Effector CD8-positive, alpha-beta T cell (primary cell): ENCODE results near the gene CCNG2.
"Not testable (repeated sequence)": the region's sequence is repeated elsewhere in the genome, so short reads cannot be mapped to it uniquely, and the experiment has no call there.

Source experiments
- DNase-seq: peaks from one replicate; lab custom pipeline; 2025; lab: John Stamatoyannopoulos, UW
- total RNA-seq, 4 experiments: gene quantifications; one replicate each; lab custom pipeline; 2026; lab: John Stamatoyannopoulos, UW

CCNG2 gene
- 15.2 to 29.4 (median 24.3) reads per million in 4 experiments for total RNA-seq

- peak; percentile 91 for DNase-seq
Observed at GRCh38 chr4:77156912-77157858, at the start of gene CCNG2. Gene CCNG2, plus strand, starts transcription at chr4:77157207. Its CDS starts 1,326 bp downstream, at chr4:77158533.

DNA sequence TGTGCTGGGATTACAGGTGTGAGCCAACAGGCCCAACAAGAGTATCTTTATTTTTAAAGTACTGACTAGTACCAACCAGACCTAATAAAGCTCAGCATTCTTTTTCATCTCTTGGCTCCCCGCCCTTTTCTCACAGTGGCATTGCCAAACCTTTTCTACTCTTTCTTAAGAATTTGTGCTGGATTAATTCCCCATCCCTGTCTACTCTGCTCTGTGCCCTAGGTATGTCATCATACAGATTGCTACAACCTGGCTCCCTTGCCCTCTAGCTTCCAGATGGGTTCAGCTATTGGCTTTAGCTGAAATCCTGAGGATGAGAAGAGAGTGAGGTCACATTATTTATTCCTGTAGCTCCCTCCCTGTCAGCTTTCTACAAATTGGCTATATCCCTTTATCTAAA, 46.3 kb upstream of the CCNG2 start:
- DNase-seq: no peak

- no peak for DNase-seq
Observed at GRCh38 chr4:77113069-77113468, 43.9 kb upstream of the CCNG2 start.

GRCh38 chr4:77117721-77118120, 39.3 kb upstream of the CCNG2 start:
- no peak for DNase-seq

DNA sequence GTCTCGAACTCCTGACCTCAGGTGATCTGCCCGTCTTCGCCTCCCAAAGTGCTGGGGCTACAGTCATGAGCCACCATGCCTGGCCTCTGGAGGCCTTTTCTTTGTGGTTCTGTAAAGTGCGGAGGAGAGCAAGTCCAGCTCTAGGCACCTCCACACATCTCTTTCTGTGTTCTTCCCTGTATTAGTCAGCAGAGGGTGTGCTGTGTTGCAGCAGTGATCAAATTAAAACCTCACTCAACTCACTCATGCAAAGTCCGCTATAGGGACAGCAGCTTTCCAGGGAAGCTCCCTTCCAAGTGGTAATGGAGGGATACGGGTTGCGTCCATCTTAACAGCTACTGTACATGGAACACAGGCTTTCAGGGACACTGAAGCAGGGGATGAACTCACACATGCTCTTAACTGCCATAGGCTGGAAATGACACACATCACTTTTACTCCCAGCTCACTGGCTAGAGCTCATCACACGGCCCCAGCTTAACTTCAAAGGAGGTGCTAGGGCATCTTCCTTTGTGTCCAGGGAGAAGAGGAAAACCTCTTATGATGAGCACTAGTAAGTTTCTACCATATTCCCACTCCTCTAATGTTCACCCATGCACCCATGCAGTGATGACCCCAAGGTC, 36.0 kb upstream of the CCNG2 start:
- no peak for DNase-seq

- no peak for DNase-seq
Observed at GRCh38 chr4:77121736-77122240, 35.2 kb upstream of the CCNG2 start.

- DNase-seq: no peak
Observed at GRCh38 chr4:77122656-77123055, 34.4 kb upstream of the CCNG2 start.

DNA sequence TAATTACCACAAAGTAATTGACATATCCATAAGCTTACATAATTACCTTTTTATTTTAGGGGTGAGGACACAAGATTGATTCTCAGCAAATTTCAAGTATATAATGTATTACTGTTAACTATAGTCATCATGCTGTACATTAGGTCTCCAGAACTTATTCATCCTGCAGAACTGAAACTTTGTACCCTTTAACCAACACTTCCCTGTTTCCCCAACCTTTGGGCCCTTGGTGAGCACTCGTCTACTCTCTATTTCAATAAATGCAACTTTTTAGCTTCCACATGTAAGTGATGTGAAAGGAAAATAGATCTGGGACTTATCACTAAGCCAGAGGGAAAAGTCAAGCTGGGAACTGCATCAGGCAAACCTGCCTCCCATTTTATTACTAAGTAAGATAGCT, 33.6 kb upstream of the CCNG2 start:
- DNase-seq: no peak

DNA sequence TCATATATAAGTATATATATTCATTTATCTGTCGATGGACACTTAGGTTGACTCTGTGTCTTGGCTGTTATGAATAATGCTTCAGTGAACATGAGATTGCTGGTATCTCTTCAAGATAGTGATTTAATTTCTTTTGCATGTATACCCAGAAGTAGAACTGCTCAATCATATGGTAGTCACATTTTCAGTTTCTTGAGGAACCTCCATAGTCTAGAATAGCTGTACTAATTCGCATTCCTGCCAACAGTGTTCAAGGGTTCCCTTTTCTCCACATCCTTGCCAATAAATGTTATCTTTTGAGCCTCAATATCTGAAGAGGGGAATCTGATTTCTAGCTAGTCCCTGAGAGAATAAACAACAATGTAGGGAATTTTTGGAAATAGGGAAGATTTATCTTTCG, 32.4 kb upstream of the CCNG2 start:
- DNase-seq: no peak

- DNase-seq: no peak
Observed at GRCh38 chr4:77125961-77126360, 31.0 kb upstream of the CCNG2 start.

DNA sequence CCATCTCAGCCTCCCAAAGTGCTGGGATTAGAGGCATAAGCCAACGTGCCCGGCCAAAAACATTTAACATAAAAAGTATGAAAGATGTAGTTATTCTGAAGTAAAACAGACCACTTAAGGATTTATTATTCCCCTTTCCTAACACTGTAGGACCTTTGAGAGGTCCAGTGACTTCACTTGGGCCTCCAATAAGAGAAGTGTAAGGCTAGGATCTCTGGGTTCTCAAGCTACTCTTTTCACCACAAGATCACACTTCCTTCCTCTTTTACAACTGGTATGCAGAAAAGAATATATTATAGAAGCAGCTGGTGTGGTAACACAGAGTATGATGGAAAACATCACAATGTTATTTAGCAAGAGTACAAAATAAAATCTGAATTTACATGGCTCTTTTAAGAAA, 30.2 kb upstream of the CCNG2 start:
- DNase-seq: no peak

DNA sequence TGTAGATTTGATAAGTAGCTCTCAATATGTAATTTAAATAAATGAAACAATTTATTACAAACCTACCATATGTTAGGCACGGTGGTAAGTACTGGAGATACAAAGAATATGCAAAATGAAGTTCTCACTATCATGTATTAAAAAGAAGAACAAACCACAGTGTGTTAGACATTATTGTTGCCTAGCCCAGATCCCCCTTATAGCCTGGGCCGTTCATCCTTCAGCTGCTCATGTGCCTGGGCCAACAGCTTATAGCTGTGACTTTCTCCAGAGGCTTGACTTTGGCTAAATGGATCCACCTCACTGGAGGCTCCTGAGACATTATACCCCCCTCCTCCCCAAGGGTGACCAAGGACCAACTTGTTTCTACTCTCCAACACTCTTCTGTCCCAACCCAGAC, 29.8 kb upstream of the CCNG2 start:
- DNase-seq: no peak

- no peak for DNase-seq
Observed at GRCh38 chr4:77127837-77128621, 29.0 kb upstream of the CCNG2 start.

DNA sequence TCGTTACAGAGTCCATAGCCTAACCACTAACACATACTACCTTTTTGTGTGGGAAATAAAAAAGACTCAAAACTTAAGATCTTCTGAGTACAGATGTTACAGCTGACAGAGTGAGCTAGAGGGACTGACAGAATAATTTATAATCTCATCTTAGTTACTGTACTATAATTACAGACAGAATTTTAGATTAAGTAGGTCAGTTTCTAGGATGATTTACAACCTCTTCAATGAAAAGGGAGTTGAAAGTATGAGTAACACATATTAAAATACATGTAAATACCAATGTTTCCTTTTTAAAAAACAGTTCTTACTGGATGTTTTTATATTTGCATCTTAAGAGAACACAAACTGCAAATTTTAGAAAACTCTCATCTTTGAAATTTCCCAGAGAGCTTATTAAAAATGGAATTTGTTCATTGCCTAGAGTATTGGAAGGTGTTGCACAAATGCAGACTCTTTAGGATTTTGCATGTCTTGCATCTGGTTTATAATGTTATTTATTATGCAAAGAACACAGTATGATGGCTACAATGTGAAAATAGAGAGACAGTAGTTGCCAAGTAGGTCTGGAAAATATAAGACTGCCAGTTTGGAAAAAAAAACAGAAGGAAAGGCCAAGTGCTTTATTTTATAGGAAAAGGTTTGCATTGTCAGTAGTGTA, 24.2 kb upstream of the CCNG2 start:
- no peak for DNase-seq

DNA sequence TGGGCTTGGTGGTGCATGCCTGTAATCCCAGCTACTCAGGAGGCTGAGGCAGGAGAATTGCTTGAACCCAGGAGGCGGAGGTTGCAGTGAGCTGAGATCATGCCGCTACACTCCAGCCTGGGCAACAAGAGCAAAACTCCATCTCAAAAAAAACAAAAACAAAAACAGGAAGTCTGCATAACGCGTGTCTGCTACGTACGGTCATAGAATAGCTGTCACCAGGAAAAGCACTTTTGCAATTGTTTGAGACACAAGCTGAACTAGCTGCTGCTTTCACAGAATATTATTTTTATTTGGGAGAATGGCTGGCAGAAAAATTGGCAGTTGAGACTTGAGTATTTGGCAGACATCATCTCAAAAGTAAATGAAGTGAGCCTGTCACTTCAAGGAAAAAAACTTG, 19.6 kb upstream of the CCNG2 start:
- DNase-seq: not testable (repeated sequence)

DNA sequence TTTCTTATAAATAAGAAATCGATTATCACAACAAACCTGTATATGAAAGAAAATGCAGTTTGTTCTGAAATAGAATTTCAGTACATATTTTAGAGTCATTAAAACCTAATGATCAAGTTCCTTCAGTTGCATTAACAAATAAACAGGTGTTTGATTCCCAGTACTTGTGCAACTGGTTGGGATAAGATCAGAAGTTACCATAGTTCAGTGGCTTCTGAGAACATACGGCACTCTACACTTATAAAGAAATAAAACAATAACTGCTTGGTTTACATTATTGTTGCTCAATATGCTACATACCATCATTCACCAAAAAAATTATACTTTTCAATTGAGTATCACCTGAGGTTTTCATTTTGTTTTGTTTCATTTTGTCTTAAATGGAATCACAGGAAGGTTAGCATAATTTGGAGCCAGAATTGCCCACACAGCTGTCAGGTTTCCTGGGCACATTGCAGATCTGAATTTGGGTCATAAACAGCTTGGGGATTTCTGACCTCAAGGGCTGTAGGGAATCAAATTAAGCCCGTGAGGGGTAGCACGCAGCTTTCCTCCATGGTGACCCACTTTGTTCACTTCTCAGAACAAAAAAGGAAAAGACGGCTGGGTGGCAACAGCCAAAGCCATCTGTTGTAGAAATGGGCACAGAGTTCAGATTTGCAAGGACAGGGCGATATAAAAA, 14.9 kb upstream of the CCNG2 start:
- no peak for DNase-seq

DNA sequence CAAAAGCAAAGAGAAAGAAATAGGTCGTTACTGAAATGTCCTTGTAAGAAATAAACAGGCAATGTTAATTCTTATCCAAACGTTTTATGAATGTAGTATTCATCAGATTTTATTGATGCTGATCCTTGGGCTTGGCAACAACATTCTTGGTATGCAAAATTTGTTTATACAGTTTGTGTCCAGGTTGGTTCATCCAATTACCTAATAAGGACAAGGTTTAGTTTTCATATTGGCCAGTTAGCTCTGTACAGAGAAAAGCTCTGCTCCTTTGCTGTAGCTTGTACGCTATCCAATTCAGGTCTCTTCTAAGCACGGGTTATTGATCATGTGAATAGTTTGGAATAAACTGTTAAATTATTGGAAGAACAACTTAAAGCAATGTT, 14.4 kb upstream of the CCNG2 start:
- no peak for DNase-seq

GRCh38 chr4:77143091-77143490, 13.9 kb upstream of the CCNG2 start:
- DNase-seq: no peak

DNA sequence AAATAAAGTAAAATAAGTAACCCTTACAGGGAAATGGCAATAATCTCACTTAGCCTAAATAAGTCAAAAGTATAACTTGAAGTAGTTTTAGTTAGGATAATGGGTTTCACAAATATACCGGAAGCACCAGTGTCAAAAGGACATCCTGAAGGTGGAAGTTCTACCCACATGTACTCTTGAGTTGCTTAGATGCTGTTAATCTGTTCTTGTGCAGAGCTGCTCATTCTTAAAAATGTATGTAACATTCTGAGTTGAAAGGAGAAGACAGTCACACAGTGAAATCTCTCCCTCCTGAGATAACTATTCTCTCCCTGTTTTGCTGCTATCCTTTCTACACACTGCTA, 11.2 kb upstream of the CCNG2 start:
- DNase-seq: no peak

DNA sequence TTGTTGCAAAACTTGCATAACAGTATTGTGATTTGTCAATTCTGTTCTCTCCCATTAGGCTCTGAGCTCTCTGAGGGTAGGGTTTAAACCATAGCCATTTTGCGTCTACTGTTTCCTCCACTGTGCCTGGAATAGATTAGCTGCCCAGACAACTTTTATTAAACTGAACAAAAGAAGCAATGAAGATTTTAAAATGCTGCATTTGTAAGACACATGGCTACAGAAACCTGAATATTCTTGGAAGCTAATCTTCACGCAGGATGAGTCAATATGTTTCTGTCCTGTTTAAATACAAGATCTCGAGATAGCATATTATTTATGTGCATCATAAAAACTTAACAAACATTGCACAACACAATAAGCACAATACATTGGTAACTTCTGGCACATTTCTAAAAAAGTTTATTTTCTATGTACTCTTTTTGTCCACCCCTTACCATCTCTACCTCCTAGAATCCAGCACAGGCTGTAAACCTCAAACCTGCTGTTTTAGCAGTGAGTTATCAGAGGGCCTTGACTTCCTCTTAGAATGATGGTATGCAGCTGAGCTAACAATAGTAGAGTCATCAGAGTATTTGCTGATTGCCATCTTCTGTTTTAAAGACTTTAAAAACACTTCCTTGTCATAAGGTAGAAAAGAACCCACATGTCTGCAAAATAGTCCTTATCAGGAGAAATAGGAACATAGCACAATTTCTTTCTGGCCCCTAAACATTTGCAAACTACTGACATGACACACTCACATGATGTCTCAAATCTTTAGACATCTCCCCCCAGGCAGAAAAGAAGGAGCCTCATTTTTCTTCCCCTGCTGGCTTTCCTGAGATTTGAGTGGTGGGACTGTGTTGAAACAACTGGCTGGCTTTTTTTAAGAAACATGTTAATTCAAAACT, 10.6 kb upstream of the CCNG2 start:
- no peak for DNase-seq
